GM21576 (cell line): Measurements from ENCODE around the gene EPB41L2.
"Not testable (repeated sequence)": the region's sequence is repeated elsewhere in the genome, so short reads cannot be mapped to it uniquely, and the experiment has no call there.

ENCODE experiments used
- ATAC-seq: cut with Tn5 transposase; IDR thresholded peaks from one replicate; pipeline ENCODE4 v1.9.1; 2021; ENCODE audit warnings: mild to moderate bottlenecking, moderate library complexity; ENCODE audit not compliant: unreplicated experiment

Gene EPB41L2

DNA sequence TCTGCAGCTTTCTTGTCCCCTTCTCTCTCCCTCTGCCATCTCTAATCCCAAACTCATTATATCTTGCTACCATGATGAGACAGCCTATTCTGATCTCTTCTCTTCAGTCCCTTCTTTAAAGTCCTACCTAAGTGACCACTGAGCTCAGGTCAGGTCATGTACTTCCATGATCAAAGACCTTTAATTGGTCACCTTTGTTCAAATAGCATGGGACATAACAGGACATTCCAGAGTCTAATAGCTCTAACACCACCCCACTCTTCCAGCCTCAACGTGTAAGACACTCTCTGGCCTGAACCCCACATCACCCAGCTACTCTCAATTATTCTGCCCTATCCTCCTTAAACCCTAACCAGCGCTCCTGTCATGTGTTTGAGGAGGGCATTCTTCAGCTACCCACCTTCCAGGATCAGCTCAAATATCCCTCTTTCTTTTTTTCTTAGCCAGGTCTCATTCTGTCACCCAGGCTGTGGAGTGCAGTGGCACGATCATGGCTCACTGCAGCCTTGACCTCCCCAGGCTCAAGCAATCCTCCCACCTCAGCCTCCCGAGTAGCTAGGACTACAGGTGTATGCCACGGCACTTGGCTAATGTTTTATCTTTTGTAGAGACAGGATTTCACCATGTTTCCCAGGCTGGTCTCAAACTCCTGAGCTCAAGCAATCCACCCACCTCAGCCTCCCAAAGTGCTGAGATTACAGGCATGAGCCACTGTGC lies 237.9 kb downstream of the EPB41L2 start:
- no peak for ATAC-seq

DNA sequence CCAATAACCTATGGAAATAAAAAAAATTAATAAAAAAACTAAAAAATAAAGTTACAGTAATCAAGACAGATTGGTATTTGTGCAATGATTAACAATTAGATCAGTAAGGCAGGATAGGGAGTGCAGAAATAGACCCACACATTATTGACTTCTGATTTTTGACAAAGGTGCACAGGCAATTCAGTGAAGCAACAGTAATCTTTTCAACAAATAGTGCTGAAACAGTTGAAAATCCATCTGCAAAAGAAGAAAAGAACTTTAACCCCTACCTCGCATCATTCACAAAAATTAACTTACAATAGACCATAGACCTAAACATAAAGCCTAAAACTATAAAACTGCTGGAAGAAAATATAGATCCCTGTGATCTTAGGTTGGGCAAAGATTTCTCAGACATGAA lies 240.3 kb downstream of the EPB41L2 start:
- no peak for ATAC-seq

DNA sequence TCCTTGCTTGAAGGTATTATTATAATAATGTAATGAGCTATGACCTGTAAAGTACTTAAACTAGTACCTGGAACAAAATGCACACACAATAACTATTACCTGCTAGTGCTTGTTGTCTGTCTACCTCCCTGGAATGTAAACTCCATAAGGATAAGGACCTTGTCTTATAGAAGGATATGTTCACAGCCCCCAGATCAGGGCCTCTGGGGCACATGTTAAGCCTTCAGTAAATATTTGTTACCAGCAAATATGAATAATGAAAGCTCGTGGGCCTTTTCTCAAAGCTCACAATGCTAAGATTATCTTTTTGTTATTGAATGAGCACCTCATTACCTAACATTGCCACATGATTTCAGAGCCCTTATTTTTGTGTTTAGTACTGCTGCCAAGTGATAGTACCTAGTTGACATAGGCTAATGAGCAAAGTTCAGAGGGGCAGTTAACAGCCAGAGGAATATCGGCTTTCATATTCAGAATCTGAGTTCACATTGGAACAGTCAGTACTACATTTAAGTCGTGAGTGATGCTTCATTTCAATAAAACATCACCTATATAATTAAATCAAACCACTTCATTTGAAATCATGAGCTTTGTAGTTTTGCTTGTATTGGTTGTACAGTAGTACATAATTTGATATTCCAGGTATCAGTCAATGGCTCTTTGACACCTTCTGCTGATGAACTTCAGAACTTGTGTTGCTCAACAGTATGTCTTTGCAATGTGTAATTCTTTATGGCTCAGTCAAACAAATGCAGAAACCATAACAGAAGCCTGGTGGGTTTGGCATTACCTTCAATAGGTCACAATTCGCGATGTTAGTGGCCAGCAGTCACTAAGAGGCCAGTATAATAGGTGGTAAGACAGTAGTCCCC lies 247.6 kb downstream of the EPB41L2 start:
- no peak for ATAC-seq

DNA sequence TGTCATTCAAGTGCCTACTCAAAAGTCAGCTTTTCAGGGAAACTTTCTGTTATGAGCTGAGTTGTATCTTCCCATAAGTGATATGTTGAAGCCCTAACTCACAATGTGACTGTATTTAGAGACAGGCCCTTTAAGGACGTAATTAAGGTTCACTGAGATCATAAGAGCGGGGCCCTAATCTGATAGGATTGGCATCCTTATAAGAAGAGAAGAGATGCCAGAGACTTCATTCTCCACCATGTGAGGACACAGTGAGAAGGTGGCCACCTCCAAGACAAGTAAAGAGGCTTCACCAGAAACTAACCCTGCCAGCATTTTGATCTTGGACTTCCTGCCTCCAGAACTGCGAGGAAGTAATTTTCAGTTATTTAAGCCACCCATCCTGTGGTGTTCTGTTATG lies 248.5 kb downstream of the EPB41L2 start:
- no peak for ATAC-seq

DNA sequence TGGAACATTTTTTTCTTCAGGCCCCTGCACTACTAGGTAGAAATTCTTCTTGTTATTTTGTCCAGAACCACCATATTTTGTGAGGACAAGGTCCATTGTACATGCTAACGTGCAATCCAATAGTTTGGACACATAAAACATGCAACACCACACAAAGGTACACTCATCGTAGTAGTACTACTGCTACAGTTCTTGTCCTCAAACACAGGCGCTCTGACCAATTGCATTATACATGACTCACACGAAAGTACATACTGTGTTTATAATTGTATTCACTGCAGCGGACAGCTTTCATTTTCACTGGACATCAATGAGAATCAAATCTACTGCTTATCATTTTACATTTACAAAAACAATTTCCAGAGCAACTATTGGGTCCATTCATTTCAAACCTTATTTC lies 251.1 kb downstream of the EPB41L2 start:
- ATAC-seq: no peak

DNA sequence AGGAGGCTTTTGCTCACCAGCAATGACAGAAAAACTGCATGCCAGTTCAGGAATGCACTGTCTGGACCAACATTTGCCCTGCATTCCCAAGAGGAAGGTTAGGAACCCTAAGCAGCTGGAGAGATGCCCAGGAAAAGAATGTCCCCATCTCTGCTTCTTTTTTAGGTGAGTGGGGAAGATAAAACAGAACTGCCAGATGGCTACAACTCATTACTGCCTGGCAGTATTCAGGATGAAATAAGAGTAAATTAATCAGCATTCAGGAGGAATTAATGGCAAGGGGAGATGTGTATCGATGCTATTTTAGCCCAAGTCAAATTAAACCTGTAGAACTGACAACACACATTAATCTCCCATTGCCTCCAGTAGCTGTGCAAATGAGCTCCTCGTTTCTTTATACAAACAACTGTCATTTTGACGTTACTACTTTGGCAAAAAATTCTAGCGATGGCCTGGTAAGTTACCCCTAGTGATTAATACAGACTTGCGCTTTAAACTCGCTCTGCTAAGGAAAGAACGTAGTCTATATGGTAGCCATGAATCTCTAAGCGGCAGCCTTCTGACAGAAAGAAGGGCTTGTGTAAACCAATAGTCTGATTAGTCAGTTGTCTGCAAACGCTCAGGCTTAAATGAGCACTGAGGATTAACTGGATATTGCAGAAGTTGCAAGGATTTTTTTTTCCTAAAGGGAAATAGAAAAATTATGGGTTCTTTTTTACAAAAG lies 252.6 kb downstream of the EPB41L2 start:
- ATAC-seq: no peak

DNA sequence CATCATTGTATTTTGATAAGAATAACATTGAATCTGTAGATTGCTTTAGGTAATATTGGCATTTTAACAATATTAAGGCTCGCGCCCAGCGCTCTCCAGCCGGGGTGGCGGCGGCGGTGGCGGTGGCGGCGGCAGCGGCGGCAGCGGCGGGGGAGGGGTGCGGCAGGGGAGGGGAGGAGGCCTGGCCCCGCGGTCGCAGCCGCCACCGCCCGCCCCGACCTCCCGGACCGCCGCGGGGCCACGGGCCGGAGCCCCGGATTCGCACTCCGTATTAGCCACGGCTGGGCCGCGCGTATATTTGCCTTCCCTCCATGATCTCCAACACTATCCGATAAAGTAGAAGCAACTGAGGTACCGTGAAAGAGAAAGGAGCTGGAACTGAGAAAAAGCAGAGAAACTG lies 261.7 kb downstream of the EPB41L2 start:
- not testable (repeated sequence) for ATAC-seq

DNA sequence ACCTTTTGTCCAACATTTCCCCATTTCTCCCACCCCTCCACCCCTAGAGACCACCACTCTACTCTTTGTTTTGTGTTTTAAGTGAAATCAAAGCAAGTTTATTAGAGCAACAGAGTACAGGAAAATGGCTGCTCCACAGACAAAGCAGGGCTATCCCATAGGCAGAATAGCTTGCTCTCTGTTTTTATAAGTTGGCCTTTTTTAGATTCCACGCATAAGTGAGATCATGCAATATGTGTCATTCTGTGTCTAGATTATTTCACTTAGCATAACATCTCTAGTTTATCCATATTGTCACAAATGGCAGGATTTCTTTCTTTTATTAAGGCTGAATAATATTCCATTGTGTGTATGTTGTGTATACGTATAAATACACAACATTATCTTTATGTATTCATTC lies 266.0 kb downstream of the EPB41L2 start:
- no peak for ATAC-seq

DNA sequence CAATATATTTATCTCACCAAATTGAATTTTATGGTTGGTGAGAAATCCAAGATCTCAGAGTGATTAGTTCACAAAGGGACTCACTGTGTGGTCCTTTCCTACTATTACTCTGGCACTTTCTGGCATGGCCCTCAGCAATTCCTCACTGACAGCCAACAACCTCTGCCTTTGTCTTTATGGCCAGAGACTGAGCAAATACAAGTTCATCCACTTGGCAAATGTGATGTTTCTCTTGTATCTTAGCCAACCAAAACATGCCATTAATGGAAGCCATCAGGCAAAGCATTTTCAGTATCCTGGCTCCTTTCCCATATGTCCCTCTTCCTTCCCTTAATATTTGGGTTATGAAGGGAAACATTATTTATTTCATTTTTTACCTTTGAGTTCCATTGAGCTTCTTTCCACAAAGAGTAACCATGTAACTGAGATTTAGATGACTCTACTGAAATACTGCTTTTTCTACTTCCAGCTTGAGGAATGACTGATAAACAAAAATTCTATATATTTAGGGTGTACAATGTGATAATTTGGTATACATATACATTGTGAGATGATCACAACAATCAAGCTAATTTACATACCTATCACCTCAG lies 266.6 kb downstream of the EPB41L2 start:
- ATAC-seq: no peak

DNA sequence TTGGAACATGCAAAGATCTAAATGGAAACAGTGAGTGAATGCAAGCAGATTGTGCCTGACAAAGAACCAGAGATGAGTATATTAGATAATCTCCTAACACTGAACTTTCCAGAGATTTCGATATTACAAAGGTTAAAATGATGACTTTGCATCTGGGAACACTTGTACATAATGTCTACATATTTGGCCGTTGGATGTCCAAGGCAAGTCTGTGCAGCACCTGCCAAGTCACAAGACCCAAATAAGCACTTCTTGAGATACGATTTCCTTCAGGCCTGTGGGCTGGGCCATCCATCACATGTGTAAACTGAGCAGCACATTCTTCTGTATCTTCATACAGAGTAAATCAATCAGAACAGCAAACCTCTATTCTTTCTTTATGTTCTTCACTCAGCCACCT lies 268.3 kb downstream of the EPB41L2 start:
- ATAC-seq: no peak

DNA sequence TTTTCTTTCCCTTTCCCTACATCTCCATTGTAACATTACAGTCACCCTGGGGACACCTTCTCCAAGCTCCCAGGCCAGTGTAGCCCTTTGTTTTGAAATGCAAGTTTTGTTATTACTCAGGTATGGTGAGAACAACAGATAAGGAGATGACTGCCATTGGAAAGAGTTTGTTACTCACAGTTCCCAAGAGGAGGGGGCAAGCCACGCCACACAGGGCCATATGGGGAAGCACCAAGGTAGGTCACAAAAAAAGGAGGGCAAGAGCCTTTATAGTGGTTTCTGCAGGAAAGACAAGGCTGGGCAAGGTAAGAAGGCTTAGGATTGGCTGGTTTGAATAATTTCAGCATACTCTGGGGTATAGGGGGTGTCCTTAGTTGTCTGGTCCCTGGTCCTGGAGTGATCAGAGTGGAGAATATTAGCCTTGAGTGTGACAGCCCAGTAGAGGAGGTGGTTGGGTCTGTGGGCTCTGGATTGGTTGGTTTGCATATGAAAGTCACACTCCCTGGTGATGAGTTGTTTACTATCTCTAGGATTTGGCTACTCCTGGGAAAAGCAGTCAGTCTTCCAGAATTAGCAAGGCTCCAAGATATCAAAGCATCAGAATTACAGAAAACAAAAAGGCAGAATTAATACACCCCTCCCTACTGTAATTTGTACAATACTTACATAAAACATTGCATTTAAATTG lies 268.9 kb downstream of the EPB41L2 start:
- no peak for ATAC-seq
